GM19455 (cell line): ENCODE results near the gene ALG14.

ENCODE experiments used
- ATAC-seq: cut with Tn5 transposase; IDR thresholded peaks from one replicate; pipeline ENCODE4 v1.9.1; 2021; ENCODE audit not compliant: unreplicated experiment

The ALG14 gene

DNA sequence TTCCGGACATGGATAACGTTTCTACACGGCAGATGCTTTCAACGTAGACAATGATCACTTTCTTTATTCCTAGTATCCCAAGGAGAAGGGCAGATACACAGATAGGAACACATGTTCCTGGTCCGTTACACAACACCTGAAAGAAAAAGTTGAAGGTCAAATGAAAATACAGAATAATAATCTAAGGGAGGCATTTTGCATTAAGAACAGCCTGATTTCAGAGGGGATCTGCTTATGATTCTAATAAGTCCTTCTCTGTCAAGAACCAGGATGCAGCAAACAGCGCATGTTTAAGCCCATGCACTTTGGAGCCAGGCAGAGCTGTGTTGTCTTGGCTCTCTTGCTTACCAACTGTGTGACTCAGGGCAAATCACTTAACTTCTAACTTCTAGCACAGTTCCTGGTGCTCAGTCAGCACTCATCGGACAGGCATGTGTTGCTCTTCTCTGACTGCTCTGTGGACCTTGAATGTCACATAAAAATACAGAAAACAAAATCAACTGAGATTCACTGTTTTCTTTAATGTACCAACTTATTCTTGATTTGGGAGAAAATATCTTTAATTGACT, 89.5 kb downstream of the ALG14 start:
- ATAC-seq = no peak

DNA sequence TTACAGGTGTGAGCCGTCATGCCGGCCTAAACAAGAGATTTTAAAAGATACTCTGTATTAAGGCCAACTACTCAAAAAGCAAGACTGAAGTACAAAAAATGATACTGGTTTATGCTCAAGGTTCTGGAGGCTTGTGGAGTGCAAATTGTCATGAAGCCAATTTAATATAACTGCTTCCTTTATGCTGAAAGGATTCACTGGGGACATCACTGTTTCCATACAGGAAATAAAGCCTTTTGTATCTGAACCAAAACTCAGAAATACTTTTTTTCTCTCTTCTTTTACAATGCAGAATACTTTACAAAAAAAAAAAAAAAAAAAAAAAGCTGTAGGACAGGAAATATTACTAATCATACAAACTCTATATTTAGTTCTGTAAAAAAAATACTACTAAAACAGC, 90.4 kb downstream of the ALG14 start:
- ATAC-seq = no peak

DNA sequence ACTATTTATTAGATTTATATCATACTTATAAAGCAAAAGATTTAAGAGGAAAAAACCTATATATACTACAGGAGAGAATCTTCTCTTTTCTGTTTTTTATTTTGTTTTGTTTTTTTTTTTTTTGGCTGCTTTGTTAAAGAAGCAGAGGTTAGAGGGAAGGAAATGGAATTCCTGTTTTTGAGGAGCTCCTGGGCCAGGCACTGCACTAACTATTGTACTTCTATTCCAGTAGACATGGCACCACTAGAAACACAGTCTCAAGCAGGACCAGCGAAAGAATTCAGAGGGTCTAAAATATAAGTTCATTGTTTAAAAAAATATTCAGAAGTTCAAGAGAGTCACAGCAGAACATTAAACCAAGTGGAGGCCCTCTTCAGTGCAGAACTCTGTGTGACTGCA, 91.2 kb downstream of the ALG14 start:
- ATAC-seq = no peak

- no peak for ATAC-seq
These were observed 91.9 kb downstream of the ALG14 start for GRCh38 chr1:94980582-94981574.

DNA sequence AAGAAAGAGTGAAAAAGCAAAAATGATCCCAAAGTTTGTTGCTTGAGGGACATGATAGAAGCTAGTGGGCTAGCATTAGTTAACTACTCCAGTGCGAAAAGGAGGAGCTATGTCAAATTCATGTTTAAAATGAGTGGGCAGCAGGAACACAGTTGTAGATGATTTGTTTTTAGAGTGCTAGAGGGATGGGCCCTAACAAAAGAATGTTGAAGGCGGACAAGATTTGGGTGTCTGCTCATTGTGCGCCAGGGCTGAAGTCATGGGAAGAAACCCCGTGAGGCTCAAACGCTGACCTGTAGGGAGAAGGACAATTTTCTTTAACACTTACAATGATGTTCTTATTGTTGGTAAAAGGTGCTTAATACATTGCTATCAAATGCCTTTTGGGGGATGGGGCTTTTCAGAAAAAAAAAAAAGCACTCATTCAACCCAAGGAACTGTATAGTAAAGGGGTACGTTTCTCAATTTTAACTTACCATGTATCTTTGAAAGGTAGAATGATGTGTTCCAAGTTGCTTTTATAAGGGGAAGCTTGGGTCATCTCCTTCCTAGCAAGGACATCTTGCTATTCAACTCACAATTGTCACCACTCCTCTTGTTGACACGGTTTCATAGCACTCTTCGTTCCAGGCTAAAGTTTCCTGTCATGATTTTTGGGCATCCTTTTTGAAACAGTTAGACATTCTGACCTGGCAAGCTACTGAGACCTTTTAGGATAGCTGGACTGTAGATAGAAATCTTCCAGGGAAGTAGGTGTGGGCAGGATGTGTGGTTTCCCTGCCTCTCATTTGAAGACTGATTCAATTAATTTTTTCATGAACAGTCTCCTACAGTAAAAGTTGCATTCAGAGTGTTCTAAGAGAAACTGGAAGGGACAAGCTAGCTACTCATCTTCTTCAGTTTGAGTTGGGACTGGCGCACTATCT, 92.8 kb downstream of the ALG14 start:
- ATAC-seq = no peak

DNA sequence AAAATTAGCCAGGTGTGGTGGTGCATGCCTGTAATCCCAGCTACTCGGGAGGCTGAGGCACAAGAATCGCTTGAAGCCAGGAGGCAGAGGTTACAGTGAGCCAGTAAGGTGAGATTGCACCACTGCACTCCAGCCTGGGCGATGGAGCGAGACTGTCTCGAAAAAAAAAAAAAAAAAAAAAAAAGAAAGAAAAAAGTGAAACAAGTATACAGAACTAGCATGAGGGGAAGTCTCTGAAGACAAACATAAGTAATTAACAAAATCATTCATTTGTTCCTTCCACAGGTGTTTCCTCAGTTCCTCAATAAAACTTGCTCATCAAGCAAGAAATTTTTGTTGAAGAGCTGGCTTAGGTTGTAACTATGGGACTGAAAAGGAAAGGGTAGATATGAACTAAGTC, 93.6 kb downstream of the ALG14 start:
- no peak for ATAC-seq

- no peak for ATAC-seq
These were observed 94.3 kb downstream of the ALG14 start for GRCh38 chr1:94978401-94978800.

- no peak for ATAC-seq
These were observed 95.7 kb downstream of the ALG14 start for GRCh38 chr1:94976971-94977548.

DNA sequence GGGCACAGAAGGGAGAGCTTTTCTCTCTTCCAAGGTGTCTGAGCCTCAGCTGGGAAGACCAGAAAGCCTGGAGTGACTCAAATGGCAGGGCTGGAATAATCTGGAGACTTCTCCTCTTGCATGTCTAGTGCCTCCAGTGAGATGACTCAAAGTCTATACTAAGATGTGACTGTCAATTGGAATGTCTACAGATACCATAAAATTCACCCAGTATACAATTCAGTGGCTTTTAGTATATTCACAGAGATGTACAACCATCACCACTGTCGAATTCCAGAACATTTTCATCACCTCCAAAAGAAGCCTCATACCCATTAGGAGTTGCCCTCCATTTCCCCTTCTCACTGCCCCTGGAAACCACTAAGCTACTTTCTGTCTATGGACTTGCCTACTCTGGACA, 97.9 kb downstream of the ALG14 start:
- no peak for ATAC-seq

DNA sequence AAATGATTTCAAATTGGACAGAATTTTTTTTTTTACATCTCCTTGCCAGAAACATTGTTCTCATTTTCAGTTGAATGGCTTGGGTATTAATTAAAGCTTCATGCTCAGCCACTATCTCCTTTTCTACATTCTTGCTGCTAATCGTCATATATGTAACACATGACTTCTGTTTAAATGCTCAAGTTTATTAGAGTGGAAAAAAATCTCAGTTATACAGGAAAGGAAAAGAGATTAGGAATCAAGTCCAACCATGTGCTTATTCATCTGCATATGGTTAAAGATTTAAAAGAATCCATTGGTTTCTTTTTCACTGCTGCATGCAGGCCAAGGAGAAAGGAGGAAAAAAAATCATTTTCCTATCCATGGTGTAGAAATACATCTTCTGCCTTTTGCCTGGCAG, 98.5 kb downstream of the ALG14 start:
- no peak for ATAC-seq

GRCh38 chr1:94973309-94973922, 99.3 kb downstream of the ALG14 start:
- no peak for ATAC-seq

- ATAC-seq = no peak
These were observed 101.2 kb downstream of the ALG14 start for GRCh38 chr1:94971491-94971924.

DNA sequence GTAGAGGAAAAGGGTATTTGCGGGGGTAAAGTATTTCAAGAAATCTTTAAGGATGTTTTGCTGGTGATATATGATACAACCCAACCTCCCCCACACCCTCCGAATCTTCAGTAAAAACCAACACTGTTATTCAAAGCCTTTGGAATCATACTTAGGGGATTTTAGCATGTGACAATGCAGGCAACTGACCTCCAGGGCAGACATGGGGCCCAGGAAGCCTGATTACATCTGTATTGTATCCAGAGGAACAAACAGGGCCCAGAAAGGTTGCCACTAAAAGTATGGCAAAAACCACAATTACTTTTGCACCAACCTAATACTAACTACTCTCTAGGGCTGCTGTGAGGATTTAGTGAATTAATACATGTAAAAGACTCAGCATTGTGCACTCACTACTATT, 102.0 kb downstream of the ALG14 start:
- ATAC-seq = no peak

DNA sequence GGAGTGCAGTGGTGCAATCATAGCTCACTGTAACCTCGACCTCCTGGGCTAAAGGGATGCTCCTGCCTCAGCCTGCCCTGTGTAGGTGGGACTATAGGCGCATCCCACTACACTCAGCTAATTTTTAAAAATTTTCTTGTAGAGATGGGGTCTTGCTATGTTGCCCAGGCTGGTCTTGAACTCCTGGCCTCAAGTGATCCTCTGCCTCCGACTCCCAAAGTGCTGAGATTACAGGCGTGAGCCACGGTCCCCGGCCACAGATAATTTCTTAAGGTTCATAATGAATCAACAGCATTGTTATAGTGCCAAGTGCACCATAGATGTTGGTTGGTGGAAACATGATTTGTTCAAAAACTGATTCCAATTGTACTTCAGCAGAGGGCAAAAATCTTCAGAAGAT, 103.6 kb downstream of the ALG14 start:
- ATAC-seq = no peak

GRCh38 chr1:94966033-94966432, 106.7 kb downstream of the ALG14 start:
- no peak for ATAC-seq

DNA sequence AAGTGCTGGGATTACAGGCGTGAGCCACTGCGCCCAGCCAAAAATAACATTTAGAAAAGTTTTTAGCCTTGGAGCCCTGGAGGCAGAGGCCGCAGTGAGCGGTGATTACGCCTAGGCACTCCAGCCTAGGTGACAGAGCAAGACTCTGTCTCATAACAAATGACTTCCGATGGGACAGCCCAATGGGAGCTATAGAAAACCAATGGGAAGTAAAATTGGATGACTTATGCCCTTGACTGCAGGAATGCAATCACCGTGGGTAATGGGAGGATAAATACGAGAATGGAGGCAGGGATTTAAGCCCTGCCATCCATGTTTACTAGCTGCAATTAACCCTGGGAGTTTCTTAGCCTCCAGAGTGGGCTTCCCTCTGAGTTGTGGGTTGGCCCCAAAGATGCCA, 108.9 kb downstream of the ALG14 start:
- ATAC-seq = no peak

GRCh38 chr1:94962409-94963265, 110.1 kb downstream of the ALG14 start:
- peak; percentile 93 for ATAC-seq

DNA sequence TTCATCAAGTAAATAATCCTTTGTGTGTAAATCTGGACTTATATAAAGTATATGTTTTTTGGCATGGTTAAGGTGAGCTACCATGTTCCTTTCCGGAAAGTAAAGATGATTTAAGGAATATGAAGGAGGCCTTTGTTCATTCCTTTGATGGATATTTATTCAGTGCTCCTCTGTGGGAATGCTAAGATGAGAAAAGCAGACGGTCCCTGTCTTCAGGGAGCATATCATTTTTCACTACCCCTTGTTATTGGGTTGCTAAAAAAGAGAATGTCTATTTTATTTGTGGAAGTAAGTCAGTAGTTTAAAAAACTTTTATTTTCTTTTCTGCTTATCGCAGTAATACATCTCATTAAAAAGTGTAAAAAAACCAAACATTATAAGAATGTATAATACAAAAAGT, 110.8 kb downstream of the ALG14 start:
- no peak for ATAC-seq

DNA sequence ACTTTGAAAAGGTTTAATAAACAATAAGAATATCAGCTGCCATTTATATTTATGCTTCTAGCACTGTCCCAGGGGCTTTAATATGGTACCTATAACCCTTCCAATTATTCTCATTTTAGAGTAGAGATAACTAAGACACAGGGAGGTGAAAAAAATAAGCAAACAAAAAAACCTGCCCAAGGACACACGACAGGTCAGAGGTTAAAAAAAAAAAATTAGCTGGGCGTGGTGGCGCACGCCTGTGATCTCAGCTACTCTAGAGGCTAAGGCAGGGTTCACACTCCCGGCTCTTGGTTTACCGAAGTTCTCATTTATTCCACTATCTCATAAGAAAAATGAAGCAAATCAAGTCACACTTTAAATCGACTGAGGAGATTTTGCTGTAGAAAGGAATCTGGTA, 111.2 kb downstream of the ALG14 start:
- no peak for ATAC-seq

- no peak for ATAC-seq
These were observed 114.7 kb downstream of the ALG14 start for GRCh38 chr1:94958081-94958480.
